ENCODE results near the gene SLC15A3. TPM values are rescaled to one million over a fixed set of nuclear protein-coding genes. Genes with fewer than 3 reads are reported as not detected.
A peak's percentile ranks its signal among the peaks of the same experiment; 100 is the strongest.

The SLC15A3 gene
- polyA plus RNA-seq, 3 donors = 27.1 to 121 (median 35.0) TPM

DNA sequence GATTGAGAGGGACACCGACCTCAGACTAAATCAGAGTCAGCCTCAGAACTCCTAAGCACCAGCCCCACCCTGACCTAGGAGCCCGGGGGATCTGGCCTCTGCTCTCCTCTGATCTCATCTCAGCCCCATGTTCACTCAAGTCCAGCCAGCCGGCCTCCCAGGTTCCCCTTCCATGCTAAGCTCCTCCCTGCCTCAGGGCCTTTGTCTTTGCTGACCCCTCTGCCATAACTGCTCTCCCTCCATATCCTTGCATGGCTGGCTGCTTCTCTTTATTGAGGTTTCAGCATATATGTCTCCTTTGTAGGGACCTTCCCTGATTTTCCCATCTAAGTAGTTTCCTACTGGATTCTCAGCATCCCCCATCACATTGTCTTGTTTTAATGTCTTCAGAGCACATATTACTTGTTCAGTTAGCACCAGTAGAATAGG lies 780 bp upstream of the SLC15A3 start:
- Histone ChIP-seq H2AFZ (ENCODE audit: insufficient read depth, low read depth, low read length, poor library complexity, severe bottlenecking) (no peak overlapping the region), H3K36me3 (replicated peaks in 1 of 2; ENCODE audit: control insufficient read depth in 1 of 2, insufficient read depth in 2 of 2, low read length in 2 of 2) (peaks cover 2 to 14% of the 10 kb centered on the region in 2 donors), H3K4me3 (replicated peaks in 1 of 3; ENCODE audit: low read depth in 2 of 3, low read length in 3 of 3) (peak overlapping the region in 2 of 3 experiments; percentile 6 to 94), H4K20me1 (ENCODE audit: insufficient read depth, low read length) (peaks cover 34% of the 10 kb centered on the region), H3K27me3 (ENCODE audit: control insufficient read depth in 2 of 2, insufficient read depth in 2 of 2, low read length in 2 of 2) (peaks cover 0 to under 1% of the 10 kb centered on the region in 2 donors), H3K4me2 (replicated peaks; ENCODE audit: extremely low read depth, low read length, poor library complexity, severe bottlenecking) (peak overlapping the region; percentile 94), H3K27ac (ENCODE audit: low read depth in 1 of 2, low read length in 2 of 2) (peak overlapping the region; percentile 99 to 100), H3K9me3 (replicated peaks in 1 of 2; ENCODE audit: control insufficient read depth in 1 of 2, insufficient read depth in 1 of 2, low read length in 2 of 2) (no peaks in the 10 kb centered on the region), H3K79me2 (ENCODE audit: insufficient read depth, low read length) (peaks cover 41% of the 10 kb centered on the region), H3K4me1 (ENCODE audit: control insufficient read depth in 1 of 2, insufficient read depth in 2 of 2, low read length in 2 of 2) (peaks cover 67 to 79% of the 10 kb centered on the region in 2 donors), H3K9ac (ENCODE audit: insufficient read depth, low read length, poor library complexity, severe bottlenecking) (peak overlapping the region; percentile 94)
- intact Hi-C loops (cut with micrococcal nuclease) = loop anchor here (2.0 to 5.0 kb wide), 4 partner anchors 35 to 210 kb away; partner anchors contain the start of gene VPS37C (in 2 of the 2)
- 0% methylated on average over 3 of the region's 3 CpGs for WGBS (ENCODE audit: insufficient coverage)
- H3K4me3 Mint-ChIP-seq = peak overlapping the region; percentile 90 to 94
- peaks cover 71% of the 10 kb centered on the region for H3K4me1 Mint-ChIP-seq
- DNase-seq = no peak
- peak overlapping the region; percentile 99 to 100 (median 100) for H3K27ac Mint-ChIP-seq
- H3K36me3 Mint-ChIP-seq = peaks cover 31 to 33% of the 10 kb centered on the region in 2 donors
- H3K27me3 Mint-ChIP-seq (ENCODE audit: low read depth in 3 of 3) = peaks cover 15 to 21% (median 21%) of the 10 kb centered on the region in 3 donors
- TF ChIP-seq, protein P1, sequence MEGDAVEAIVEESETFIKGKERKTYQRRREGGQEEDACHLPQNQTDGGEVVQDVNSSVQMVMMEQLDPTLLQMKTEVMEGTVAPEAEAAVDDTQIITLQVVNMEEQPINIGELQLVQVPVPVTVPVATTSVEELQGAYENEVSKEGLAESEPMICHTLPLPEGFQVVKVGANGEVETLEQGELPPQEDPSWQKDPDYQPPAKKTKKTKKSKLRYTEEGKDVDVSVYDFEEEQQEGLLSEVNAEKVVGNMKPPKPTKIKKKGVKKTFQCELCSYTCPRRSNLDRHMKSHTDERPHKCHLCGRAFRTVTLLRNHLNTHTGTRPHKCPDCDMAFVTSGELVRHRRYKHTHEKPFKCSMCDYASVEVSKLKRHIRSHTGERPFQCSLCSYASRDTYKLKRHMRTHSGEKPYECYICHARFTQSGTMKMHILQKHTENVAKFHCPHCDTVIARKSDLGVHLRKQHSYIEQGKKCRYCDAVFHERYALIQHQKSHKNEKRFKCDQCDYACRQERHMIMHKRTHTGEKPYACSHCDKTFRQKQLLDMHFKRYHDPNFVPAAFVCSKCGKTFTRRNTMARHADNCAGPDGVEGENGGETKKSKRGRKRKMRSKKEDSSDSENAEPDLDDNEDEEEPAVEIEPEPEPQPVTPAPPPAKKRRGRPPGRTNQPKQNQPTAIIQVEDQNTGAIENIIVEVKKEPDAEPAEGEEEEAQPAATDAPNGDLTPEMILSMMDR (IDR thresholded peaks at IDR 0.05) = no peak
- H3K9me3 Mint-ChIP-seq = peaks cover 0 to 3% (median under 1%) of the 10 kb centered on the region in 7 donors

DNA sequence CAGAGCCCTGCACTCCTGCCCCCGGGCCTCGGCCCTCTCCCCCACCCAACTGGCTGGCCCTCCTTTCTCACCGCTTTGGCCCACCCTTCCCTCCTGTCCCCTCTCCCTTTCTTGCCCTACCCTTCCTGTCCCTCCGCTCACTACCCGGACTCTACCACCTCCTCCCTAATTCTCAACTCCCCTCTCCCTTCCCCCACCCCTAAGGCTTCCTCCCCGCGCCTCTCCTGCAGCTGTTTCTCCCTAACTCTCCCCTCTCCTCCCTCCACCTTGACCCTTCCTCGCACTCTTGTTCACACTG lies 421 bp downstream of the SLC15A3 start:
- Histone ChIP-seq H3K9me3 (replicated peaks in 1 of 2; ENCODE audit: control insufficient read depth in 1 of 2, insufficient read depth in 1 of 2, low read length in 2 of 2) (no peaks in the 10 kb centered on the region), H3K79me2 (ENCODE audit: insufficient read depth, low read length) (peaks cover 47% of the 10 kb centered on the region), H3K4me1 (ENCODE audit: control insufficient read depth in 1 of 2, insufficient read depth in 2 of 2, low read length in 2 of 2) (peaks cover 71 to 90% of the 10 kb centered on the region in 2 donors), H3K27me3 (ENCODE audit: control insufficient read depth in 2 of 2, insufficient read depth in 2 of 2, low read length in 2 of 2) (no peaks in the 10 kb centered on the region), H3K4me3 (replicated peaks in 1 of 3; ENCODE audit: low read depth in 2 of 3, low read length in 3 of 3) (peak overlapping the region; percentile 74 to 94 (median 82)), H3K9ac (ENCODE audit: insufficient read depth, low read length, poor library complexity, severe bottlenecking) (peak overlapping the region; percentile 94), H3K27ac (ENCODE audit: low read depth in 1 of 2, low read length in 2 of 2) (peak overlapping the region; percentile 99 to 100), H3K36me3 (replicated peaks in 1 of 2; ENCODE audit: control insufficient read depth in 1 of 2, insufficient read depth in 2 of 2, low read length in 2 of 2) (peaks cover 11 to 26% of the 10 kb centered on the region in 2 donors), H2AFZ (ENCODE audit: insufficient read depth, low read depth, low read length, poor library complexity, severe bottlenecking) (no peak overlapping the region), H3K4me2 (replicated peaks; ENCODE audit: extremely low read depth, low read length, poor library complexity, severe bottlenecking) (peak overlapping the region; percentile 94), H4K20me1 (ENCODE audit: insufficient read depth, low read length) (peaks cover 46% of the 10 kb centered on the region)
- TF ChIP-seq, protein P1 (IDR thresholded peaks at IDR 0.05) = no peak
- under 1% methylated on average over 8 of the region's 8 CpGs for WGBS (ENCODE audit: insufficient coverage)
- Mint-ChIP-seq H3K4me3 (peak overlapping the region; percentile 90 to 94), H3K27me3 (ENCODE audit: low read depth in 3 of 3) (peaks cover 3 to 17% (median 9%) of the 10 kb centered on the region in 3 donors), H3K36me3 (peaks cover 35 to 45% of the 10 kb centered on the region in 2 donors), H3K4me1 (peaks cover 74% of the 10 kb centered on the region), H3K9me3 (peaks cover 0 to 3% (median 0%) of the 10 kb centered on the region in 7 donors), H3K27ac (peak overlapping the region; percentile 99 to 100 (median 100))
- DNase-seq = peak in 1 of 3 donors; percentile 49
- intact Hi-C loops (cut with micrococcal nuclease) = loop anchor here (5.0 kb wide), 3 partner anchors 34 to 211 kb away; partner anchors contain the start of gene VPS37C (in 1 of the 2)

Measured in CD14-positive monocyte (primary cell).